ENCODE measurements around the gene SOX18.

SOX18 gene

GRCh38 chr20:64096535-64096934 is 47.1 kb upstream of the SOX18 start:
- ATAC-seq: no peak

GRCh38 chr20:64095927-64096326 is 46.5 kb upstream of the SOX18 start:
- no peak for ATAC-seq
- TF ChIP-seq ESRRG (CRISPR knock-in tag; IDR thresholded peaks at IDR 0.05) (no peak), CREB5 (CRISPR knock-in tag; IDR thresholded peaks at IDR 0.05; ENCODE audit: low read depth) (no peak), TSHZ2 (CRISPR knock-in tag; IDR thresholded peaks at IDR 0.05) (no peak), ZNF8 (CRISPR knock-in tag; IDR thresholded peaks at IDR 0.05) (no peak), CSDC2 (CRISPR knock-in tag; IDR thresholded peaks at IDR 0.05) (no peak), ZFP30 (CRISPR knock-in tag; IDR thresholded peaks at IDR 0.05) (no peak), ZC3H10 (CRISPR knock-in tag; IDR thresholded peaks at IDR 0.05) (no peak), PPARA (CRISPR knock-in tag; IDR thresholded peaks at IDR 0.05; ENCODE audit: borderline replicate concordance) (no peak), PATZ1 (CRISPR knock-in tag; IDR thresholded peaks at IDR 0.05; ENCODE audit: borderline replicate concordance) (no peak), ZNF565 (CRISPR knock-in tag; conservative IDR thresholded peaks at IDR 0.05; ENCODE audit: low read depth) (no peak), TOX (CRISPR knock-in tag; IDR thresholded peaks at IDR 0.05; ENCODE audit: borderline replicate concordance) (no peak), ZFP3 (CRISPR knock-in tag; IDR thresholded peaks at IDR 0.05) (no peak), ZNF70 (CRISPR knock-in tag; IDR thresholded peaks at IDR 0.05) (no peak), POU6F1 (CRISPR knock-in tag; IDR thresholded peaks at IDR 0.05; ENCODE audit: borderline replicate concordance, low read depth) (no peak), SNAI2 (CRISPR knock-in tag; IDR thresholded peaks at IDR 0.05) (no peak), BACH2 (CRISPR knock-in tag; IDR thresholded peaks at IDR 0.05; ENCODE audit: borderline replicate concordance) (no peak), GLIS3 (CRISPR knock-in tag; IDR thresholded peaks at IDR 0.05) (no peak), ARNTL (CRISPR knock-in tag; IDR thresholded peaks at IDR 0.05; ENCODE audit: borderline replicate concordance, low read depth) (no peak), OSR1 (CRISPR knock-in tag; IDR thresholded peaks at IDR 0.05) (no peak)

More at GRCh38 chr20:64096535-64096934, 47.1 kb upstream of the SOX18 start:
- no peak for TF ChIP-seq ZNF70 (CRISPR knock-in tag; IDR thresholded peaks at IDR 0.05)
- no peak for TF ChIP-seq CREB5 (CRISPR knock-in tag; IDR thresholded peaks at IDR 0.05; ENCODE audit: low read depth)
- TF ChIP-seq CSDC2 (CRISPR knock-in tag; IDR thresholded peaks at IDR 0.05): no peak

GRCh38 chr20:64095455-64095854 is 46.0 kb upstream of the SOX18 start:
- ATAC-seq: no peak
- TF ChIP-seq TCF4 (CRISPR knock-in tag; IDR thresholded peaks at IDR 0.05; ENCODE audit: borderline replicate concordance) (no peak), POU6F1 (CRISPR knock-in tag; IDR thresholded peaks at IDR 0.05; ENCODE audit: borderline replicate concordance, low read depth) (no peak), ARNTL (CRISPR knock-in tag; IDR thresholded peaks at IDR 0.05; ENCODE audit: borderline replicate concordance, low read depth) (no peak), TSHZ2 (CRISPR knock-in tag; IDR thresholded peaks at IDR 0.05) (no peak), GLIS3 (CRISPR knock-in tag; IDR thresholded peaks at IDR 0.05) (no peak), BACH2 (CRISPR knock-in tag; IDR thresholded peaks at IDR 0.05; ENCODE audit: borderline replicate concordance) (no peak), ZNF565 (CRISPR knock-in tag; conservative IDR thresholded peaks at IDR 0.05; ENCODE audit: low read depth) (no peak), ZC3H10 (CRISPR knock-in tag; IDR thresholded peaks at IDR 0.05) (no peak), CSDC2 (CRISPR knock-in tag; IDR thresholded peaks at IDR 0.05) (no peak), CREB5 (CRISPR knock-in tag; IDR thresholded peaks at IDR 0.05; ENCODE audit: low read depth) (no peak), RARB (CRISPR knock-in tag; IDR thresholded peaks at IDR 0.05) (no peak), ZNF8 (CRISPR knock-in tag; IDR thresholded peaks at IDR 0.05) (no peak)
